GM12872 (cell line): ENCODE measurements around the gene OSTC.

Source experiments
- CTCF ChIP-seq: IDR thresholded peaks from 3 replicates; pipeline ENCODE4 v1.5.1; 2011; ENCODE audit warnings: low read depth, mild to moderate bottlenecking, low read length, moderate library complexity; ENCODE audit not compliant: insufficient read depth

OSTC gene

GRCh38 chr4:108690738-108691137 is 40.3 kb downstream of the OSTC start:
- TF ChIP-seq CTCF = no peak

- no peak for TF ChIP-seq CTCF
Observed at GRCh38 chr4:108693211-108693610, 42.8 kb downstream of the OSTC start.

DNA sequence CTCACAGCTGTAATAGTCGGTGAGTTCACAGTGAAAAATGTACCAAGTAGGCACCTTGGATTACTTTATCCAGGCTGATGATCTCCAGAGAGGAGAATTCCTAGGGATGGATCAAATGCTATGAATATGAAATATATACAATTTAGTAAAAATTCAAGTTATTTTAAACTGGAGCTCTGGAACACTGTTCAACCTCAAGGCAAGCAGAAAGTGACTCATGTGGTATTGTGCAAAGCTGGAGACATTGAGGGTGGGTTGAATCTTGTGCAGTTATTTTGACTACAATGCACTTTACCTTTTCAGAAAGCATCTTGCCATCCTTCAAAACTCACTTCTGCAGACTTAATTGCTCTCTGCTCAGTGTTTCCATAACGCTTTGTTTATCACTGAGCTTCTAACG is 43.4 kb downstream of the OSTC start:
- no peak for TF ChIP-seq CTCF

DNA sequence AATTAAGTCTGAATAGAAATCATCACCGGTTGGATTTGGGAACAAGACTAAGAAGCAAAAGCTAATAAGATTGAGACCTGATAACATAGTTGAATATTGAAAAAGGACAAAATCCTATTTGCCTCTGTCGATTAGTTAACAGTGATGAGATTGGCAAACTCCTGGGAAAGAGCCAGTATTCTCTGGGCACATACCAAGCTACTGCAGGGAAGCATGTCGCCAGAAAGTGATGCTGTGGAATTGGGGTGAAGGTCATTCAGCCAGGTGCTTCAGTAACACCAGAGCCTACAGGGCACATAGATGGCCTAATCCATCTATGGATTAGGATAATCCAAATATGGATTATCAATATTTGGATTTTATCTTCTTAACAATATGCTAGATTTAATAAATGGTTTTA is 44.0 kb downstream of the OSTC start:
- no peak for TF ChIP-seq CTCF

GRCh38 chr4:108695062-108695461 is 44.7 kb downstream of the OSTC start:
- no peak for TF ChIP-seq CTCF

GRCh38 chr4:108696160-108696559 is 45.8 kb downstream of the OSTC start:
- no peak for TF ChIP-seq CTCF

- no peak for TF ChIP-seq CTCF
Observed at GRCh38 chr4:108700081-108700757, 49.8 kb downstream of the OSTC start.
